GM12874 (cell line): ENCODE data around the gene VWF.

Source experiments
- CTCF ChIP-seq: IDR thresholded peaks from 2 replicates; pipeline ENCODE4 v1.5.1; 2011; ENCODE audit warnings: low read depth, mild to moderate bottlenecking, control low read depth, low read length, moderate library complexity; ENCODE audit not compliant: insufficient read depth

VWF gene

GRCh38 chr12:6061660-6062059 is 62.8 kb downstream of the VWF start:
- TF ChIP-seq CTCF = no peak

GRCh38 chr12:6059860-6060565 is 64.5 kb downstream of the VWF start:
- TF ChIP-seq CTCF = no peak

GRCh38 chr12:6059221-6059620 is 65.2 kb downstream of the VWF start:
- TF ChIP-seq CTCF = no peak

GRCh38 chr12:6058481-6059161 is 65.8 kb downstream of the VWF start:
- TF ChIP-seq CTCF = no peak

GRCh38 chr12:6057700-6058099 is 66.8 kb downstream of the VWF start:
- no peak for TF ChIP-seq CTCF

GRCh38 chr12:6056406-6057240 is 67.8 kb downstream of the VWF start:
- no peak for TF ChIP-seq CTCF

GRCh38 chr12:6053541-6053940 is 70.9 kb downstream of the VWF start:
- TF ChIP-seq CTCF = no peak
